ENCODE results near the gene TRIM28. TPM values are rescaled to one million over a fixed set of nuclear protein-coding genes. Genes with fewer than 3 reads are reported as not detected.

The TRIM28 gene
- total RNA-seq, 1 donor from 2014 or later = 332 TPM

DNA sequence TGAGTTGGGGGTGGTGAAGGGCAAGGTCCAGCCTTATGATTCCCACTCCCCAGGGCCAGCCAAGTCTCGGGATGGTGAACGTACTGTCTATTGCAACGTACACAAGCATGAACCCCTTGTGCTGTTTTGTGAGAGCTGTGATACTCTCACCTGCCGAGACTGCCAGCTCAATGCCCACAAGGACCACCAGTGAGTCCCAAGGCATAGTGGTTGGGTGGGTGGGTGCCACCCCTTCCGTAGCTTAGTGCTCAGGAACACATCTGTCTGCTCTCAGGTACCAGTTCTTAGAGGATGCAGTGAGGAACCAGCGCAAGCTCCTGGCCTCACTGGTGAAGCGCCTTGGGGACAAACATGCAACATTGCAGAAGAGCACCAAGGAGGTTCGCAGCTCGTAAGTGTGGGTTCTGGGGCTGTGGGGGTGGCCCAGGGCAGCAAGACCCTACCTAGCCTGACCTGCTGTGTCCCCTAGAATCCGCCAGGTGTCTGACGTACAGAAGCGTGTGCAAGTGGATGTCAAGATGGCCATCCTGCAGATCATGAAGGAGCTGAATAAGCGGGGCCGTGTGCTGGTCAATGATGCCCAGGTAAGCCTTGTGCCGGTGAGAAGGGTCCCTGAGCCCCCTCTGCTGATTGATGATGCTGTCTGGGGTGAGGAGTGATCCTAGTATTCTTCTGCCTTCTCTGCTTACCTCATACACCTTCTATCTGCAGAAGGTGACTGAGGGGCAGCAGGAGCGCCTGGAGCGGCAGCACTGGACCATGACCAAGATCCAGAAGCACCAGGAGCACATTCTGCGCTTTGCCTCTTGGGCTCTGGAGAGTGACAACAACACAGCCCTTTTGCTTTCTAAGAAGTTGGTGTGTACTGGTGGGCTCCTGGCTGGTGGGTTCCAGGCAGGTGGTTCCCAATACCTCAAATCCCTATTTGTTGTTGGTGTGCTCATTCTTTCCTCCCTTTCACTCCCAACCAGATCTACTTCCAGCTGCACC is 3.8 kb downstream of the TRIM28 start:
- no peak for FAIRE-seq
- no peak for DNase-seq (ENCODE audit: low spot score in 2 of 2)

DNA sequence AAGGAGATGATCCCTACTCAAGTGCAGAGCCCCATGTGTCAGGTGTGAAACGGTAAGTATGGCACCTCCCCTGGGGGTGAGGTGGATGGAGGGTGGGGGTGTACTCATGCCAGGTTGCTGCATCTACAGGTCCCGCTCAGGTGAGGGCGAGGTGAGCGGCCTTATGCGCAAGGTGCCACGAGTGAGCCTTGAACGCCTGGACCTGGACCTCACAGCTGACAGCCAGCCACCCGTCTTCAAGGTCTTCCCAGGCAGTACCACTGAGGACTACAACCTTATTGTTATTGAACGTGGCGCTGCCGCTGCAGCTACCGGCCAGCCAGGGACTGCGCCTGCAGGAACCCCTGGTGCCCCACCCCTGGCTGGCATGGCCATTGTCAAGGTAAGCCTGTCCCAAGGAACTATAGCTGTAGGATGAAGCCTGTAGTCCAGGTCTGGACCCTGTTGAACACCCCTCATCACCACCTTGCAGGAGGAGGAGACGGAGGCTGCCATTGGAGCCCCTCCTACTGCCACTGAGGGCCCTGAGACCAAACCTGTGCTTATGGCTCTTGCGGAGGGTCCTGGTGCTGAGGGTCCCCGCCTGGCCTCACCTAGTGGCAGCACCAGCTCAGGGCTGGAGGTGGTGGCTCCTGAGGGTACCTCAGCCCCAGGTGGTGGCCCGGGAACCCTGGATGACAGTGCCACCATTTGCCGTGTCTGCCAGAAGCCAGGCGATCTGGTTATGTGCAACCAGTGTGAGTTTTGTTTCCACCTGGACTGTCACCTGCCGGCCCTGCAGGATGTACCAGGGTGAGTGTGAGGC is 5.2 kb downstream of the TRIM28 start:
- FAIRE-seq = no peak
- DNase-seq (ENCODE audit: low spot score in 2 of 2) = no peak

- no peak for FAIRE-seq
- DNase-seq (ENCODE audit: low spot score in 2 of 2) = no peak
Measured at GRCh38 chr19:58549664-58550361, 5.9 kb downstream of the TRIM28 start.

DNA sequence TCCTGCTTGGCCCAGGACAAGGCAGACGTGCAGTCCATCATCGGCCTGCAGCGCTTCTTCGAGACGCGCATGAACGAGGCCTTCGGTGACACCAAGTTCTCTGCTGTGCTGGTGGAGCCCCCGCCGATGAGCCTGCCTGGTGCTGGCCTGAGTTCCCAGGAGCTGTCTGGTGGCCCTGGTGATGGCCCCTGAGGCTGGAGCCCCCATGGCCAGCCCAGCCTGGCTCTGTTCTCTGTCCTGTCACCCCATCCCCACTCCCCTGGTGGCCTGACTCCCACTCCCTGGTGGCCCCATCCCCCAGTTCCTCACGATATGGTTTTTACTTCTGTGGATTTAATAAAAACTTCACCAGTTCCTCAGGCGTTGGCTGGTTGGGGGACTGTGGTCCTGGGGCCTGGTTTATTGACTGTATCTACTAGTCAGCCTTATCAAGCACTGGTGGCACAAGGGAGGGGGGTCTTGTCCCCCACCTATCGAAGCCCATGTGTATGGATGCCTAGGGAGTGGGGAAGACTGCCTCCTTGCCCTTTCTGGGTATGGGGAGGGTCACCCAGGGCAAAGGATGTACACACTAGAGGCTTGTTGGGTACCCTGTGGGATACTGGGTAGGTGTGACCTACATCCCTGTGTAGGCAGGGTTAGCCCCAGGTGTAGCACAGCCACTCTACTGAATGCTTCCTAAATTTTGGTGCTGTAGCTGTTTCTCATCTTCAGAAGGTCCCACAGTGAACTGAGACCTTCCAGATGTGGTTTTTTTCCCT is 6.7 kb downstream of the TRIM28 start:
- no peak for DNase-seq (ENCODE audit: low spot score in 2 of 2)
- no peak for FAIRE-seq

GRCh38 chr19:58551123-58551497 is 7.2 kb downstream of the TRIM28 start:
- FAIRE-seq (no peak), DNase-seq (ENCODE audit: low spot score in 2 of 2) (no peak)

DNA sequence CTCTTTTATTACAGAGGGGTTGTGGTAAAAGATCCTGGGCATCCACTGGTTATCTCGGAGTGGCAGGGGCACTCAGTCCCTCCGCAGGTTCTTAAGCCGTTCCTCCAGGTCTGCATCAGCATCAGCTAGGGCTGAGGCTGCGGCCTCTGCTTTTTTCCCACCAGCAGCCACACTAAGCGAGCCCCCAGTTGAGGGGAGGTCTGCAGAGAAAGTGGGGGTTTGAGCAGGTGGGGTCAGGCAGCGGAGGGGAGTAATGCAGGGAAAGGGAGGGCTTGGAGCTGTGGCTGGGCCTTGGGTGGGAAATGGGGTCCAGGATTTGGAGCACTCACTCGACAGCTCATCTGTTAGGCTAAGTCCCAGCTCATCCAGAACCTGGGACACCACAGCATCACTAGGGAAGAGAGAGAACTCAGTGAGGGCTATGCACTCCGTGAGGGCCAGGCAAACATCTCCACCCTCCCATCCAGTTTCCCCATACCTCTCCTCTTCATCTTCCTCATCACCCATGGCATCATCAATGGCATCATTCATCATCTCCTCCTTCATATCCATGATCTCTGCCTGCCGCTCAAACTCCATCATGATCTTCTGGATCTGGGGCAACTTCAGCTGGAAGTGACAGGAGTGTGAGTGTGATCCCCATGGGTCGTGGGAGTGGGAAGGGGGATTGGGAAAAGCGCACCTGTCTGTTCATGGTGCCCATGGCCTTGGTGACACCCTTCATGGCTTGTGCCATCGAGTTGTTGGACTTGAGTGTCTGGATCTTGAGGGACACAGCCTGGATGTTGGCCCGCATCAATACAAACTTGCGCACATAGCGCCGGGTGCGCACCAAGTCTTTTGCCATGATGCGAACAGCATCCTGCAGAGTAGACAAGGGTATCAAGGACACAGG is 8.0 kb downstream of the TRIM28 start:
- FAIRE-seq (no peak), DNase-seq (ENCODE audit: low spot score in 2 of 2) (no peak)

- no peak for FAIRE-seq
- DNase-seq (ENCODE audit: low spot score in 2 of 2) = no peak
Measured at GRCh38 chr19:58552655-58553054, 8.8 kb downstream of the TRIM28 start.

DNA sequence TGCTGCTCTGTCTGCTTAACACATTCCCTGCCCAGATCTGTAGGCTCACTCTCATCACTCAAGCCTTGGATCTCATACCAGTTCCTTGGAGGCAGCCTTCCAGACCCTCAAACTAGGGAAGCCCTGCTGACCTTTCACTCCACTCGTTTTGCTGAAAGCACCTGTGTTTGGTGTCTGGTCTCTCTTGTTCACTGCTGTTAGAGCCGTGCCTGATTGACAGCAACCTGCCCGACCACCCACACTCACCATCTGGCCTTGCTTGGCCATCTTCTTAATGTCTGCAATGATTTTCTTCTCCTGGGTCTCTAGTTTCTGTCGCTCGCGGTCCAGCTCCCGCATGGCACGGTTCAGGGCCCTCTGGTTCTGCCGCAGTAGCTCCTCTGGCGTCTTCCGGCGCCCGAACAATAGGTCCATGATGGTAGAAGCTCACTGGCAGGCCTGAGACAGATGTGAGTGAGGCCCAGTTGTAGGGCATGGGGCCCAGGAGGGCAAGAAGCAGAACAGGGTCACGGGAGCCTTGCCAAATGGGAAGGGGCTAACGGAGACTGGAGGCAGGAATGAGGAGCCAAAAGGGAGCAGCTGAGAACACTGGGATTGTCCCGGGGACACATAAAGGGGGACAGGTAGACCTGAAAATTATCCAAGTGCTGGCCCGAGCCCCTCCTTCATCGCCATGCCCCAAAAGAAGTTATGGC is 10.1 kb downstream of the TRIM28 start:
- no peak for FAIRE-seq

DNA sequence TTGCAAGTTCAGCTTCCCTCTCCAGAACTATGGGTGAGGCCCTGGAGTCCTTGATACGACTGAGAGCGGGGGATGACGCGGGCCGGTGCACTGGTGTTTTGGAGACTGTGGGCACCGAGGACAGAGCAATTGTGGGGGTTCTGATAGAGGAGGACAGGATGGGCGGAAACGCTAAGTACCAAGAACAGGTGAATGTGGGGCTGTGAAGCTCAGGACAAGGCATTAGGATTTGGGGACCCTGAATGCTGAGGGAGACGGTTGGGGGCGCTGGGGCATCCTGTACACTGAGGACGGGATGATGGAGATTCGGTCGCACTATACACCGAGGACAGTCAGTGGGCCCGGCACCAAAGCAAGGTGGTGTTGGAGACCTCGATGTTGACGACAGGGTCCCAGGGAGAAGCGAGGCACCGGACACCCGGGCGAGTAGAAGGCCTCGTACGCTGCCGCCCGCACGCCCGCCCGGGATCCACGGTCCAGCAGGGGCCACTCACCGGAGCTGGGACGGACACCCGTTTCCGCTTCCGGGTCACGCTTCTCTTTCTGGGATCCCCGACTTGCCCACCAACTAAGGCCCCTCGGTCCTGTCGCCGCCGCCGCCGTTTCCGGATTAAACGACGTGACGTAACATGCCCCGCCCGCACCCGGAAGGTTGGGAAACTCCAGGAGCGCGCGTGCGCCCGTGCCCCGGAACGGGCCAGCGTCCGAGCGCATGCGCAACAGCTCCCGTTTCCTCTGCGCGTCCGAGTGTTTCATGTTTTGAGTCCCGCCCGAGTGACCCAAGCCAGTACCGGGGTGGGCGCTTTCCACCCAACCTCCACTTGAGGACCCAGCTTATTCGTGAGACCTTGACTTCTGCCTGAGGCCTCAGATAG is 10.9 kb downstream of the TRIM28 start, which contains the start of gene CHMP2A:
Gene CHMP2A, minus strand, starts transcription at position 612 of the 875 bp plus-strand sequence. CDS start 893 bp downstream, outside the sequence.
- FAIRE-seq = no peak
- peak; percentile 94 to 99 for DNase-seq (ENCODE audit: low spot score in 2 of 2)

More for the DNA sequence above, 10.1 kb downstream of the TRIM28 start:
- no peak for DNase-seq (ENCODE audit: low spot score in 2 of 2)

DNA sequence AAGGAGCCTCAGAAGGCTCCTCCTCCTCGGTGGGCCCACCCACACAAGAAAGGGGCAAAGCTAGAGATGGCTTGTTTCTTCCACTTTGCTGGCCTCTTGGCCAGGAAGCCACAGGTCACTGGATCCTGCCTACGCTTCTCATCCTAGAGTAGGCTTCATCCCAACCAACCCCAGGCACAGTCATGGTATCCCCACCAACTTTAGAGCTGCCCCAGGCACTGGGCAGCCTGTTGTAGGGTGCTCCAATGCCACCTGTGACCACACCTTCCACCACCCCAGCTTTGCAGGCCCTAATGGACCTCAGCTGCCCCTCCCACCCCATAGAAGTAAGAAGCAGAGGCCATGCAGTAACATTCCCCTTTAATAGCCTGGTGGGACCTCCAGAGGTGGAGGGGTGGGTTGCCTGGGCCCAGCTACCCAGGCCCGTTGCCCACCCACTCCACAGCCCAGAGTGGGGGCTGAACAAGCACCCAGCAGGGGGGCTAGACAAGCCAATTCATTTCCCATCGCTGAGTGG is 11.6 kb downstream of the TRIM28 start:
- FAIRE-seq (no peak), DNase-seq (ENCODE audit: low spot score in 2 of 2) (no peak)

GRCh38 chr19:58555920-58556621 is 12.2 kb downstream of the TRIM28 start:
- no peak for FAIRE-seq
- DNase-seq (ENCODE audit: low spot score in 2 of 2) = no peak

DNA sequence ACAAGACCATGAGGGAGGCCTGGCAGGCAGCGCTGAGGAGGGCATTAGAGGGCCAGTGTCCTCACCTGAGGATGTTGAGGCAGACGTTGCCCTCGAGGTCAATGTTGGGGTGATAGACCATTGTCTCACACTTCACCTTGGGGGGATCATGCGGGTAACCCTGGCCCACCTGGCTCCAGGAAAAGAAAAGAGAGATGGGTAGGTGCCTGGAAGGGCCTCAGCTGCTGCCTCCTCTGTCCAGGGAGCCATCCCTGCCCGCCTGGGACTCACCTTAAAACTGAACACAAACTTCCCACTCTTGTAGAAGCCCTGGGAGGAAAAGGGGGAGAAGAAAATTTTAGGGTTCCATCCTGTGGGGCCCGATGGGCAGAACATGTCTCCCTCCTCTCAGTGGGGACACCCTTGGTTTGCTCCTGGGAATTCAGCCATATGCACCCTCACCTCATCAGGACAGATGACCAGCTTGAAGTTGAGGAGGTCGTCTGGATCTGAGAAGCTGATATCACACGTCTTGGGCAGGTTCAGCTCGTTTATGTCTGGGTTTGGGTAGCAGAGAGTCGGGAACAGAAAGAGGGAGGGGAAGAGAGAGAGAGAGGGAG is 12.9 kb downstream of the TRIM28 start:
- FAIRE-seq (no peak), DNase-seq (ENCODE audit: low spot score in 2 of 2) (no peak)

DNA sequence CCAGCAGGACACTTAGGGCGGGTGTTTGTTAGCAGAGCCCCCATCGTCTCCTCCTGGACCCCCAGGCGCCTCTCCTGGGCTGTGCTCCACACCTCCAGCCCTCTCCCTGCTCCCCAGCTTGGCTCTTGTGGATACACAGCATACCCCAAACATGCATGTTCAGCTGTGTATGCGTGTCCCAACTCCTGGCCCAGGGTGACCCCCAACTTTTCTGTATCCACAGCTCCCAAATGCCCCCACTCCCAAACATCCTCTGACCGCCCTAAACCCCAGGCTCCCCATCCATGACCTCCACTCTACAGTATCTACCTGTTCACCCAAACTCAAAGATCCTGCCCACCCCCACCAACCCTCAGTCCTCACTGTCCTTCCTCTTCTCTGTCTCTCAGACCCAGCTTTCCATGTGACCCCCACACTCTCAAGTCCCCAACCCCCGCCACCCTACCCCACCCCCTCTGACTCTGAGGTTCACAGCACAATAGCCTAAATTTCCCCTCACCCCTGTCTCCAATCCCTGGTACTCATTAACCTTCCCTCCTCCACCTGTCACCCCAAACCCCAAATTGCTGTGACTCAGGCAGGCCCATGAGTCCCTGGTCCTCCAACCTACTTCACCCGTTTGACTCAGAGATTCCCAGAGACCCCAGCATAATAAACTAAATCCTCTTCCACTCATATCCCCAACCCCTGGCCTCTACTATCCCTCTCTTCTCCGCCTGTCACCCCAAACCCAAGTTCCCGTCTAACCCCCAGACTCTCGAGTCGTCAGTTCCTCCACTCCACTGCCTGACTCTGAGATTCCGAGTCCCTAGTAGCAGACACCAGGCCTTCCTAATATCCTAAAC is 13.6 kb downstream of the TRIM28 start:
- FAIRE-seq (no peak), DNase-seq (ENCODE audit: low spot score in 2 of 2) (no peak)

- FAIRE-seq (no peak), DNase-seq (ENCODE audit: low spot score in 2 of 2) (no peak)
Measured at GRCh38 chr19:58558066-58558622, 14.3 kb downstream of the TRIM28 start, which contains the start of gene UBE2M. TSS of gene UBE2M (minus strand) at chr19:58558611. CDS start at chr19:58558381, 230 bp downstream.

Data from frontal cortex (tissue), 4 donors.